Measurements from ENCODE around the gene ARHGEF3. TPM values are rescaled to one million over a fixed set of nuclear protein-coding genes. Genes with fewer than 3 reads are reported as not detected.

ARHGEF3 gene
- total RNA-seq, 1 donor from 2014 or later, result 44.5 TPM

- no peak for DNase-seq (ENCODE audit: low spot score)
Observed at GRCh38 chr3:56823421-56823926, 21.7 kb upstream of the ARHGEF3 start.

GRCh38 chr3:56822501-56822900 lies 20.8 kb upstream of the ARHGEF3 start:
- no peak for DNase-seq (ENCODE audit: low spot score)

- no peak for DNase-seq (ENCODE audit: low spot score)
Observed at GRCh38 chr3:56819016-56819809, 17.5 kb upstream of the ARHGEF3 start.

- no peak for DNase-seq (ENCODE audit: low spot score)
Observed at GRCh38 chr3:56818156-56818985, 16.6 kb upstream of the ARHGEF3 start.

GRCh38 chr3:56817646-56818045 lies 15.9 kb upstream of the ARHGEF3 start:
- DNase-seq (ENCODE audit: low spot score), result no peak

- DNase-seq (ENCODE audit: low spot score), result no peak
Observed at GRCh38 chr3:56816061-56816460, 14.3 kb upstream of the ARHGEF3 start.

- no peak for DNase-seq (ENCODE audit: low spot score)
Observed at GRCh38 chr3:56815589-56815988, 13.8 kb upstream of the ARHGEF3 start.

GRCh38 chr3:56813653-56813960 lies 11.9 kb upstream of the ARHGEF3 start:
- no peak for DNase-seq (ENCODE audit: low spot score)

- no peak for DNase-seq (ENCODE audit: low spot score)
Observed at GRCh38 chr3:56812754-56813652, 11.3 kb upstream of the ARHGEF3 start.

- DNase-seq (ENCODE audit: low spot score), result no peak
Observed at GRCh38 chr3:56811546-56812202, 9.9 kb upstream of the ARHGEF3 start.

- DNase-seq (ENCODE audit: low spot score), result no peak
Observed at GRCh38 chr3:56810577-56811545, 9.1 kb upstream of the ARHGEF3 start.

- no peak for DNase-seq (ENCODE audit: low spot score)
Observed at GRCh38 chr3:56806407-56806806, 4.7 kb upstream of the ARHGEF3 start.

- no peak for DNase-seq (ENCODE audit: low spot score)
Observed at GRCh38 chr3:56802790-56803189, 1.0 kb upstream of the ARHGEF3 start.

GRCh38 chr3:56802378-56802745 lies 613 bp upstream of the ARHGEF3 start:
- DNase-seq (ENCODE audit: low spot score), result no peak

- DNase-seq (ENCODE audit: low spot score), result no peak
Observed at GRCh38 chr3:56800832-56801661, 702 bp downstream of the ARHGEF3 start.

GRCh38 chr3:56800130-56800831 lies 1.5 kb downstream of the ARHGEF3 start:
- no peak for DNase-seq (ENCODE audit: low spot score)

GRCh38 chr3:56799251-56799882 lies 2.4 kb downstream of the ARHGEF3 start:
- DNase-seq (ENCODE audit: low spot score), result no peak

GRCh38 chr3:56796996-56797395 lies 4.8 kb downstream of the ARHGEF3 start:
- DNase-seq (ENCODE audit: low spot score), result no peak

Measured in mucosa of gallbladder (tissue), 1 donor.